HepG2 (cell line): Measurements from ENCODE around the gene IGF2BP3. TPM values are rescaled to one million over a fixed set of nuclear protein-coding genes. Genes with fewer than 3 reads are reported as not detected.

ENCODE experiments used
- polyA plus RNA-seq, 8 experiments: library from polyadenylated mRNA; depleted of rRNA in 3 of 8; stranded (reverse) in 7 of 8; unstranded in 1 of 8; fragments of >200 nt; fragmentation: Illumina TruSeq in 4 of 8; extraction: Trizol in 4 of 8; gene quantifications; 2 replicates each; pipeline versions ENCODE4 v1.2.1 to v1.2.3, GENCODE V29; 2011 to 2016; ENCODE audit warnings: low read depth in 4 of 8, missing spikeins in 1 of 8, mixed read lengths in 1 of 8; ENCODE audit not compliant: insufficient read depth in 1 of 8
- small RNA-seq, 3 experiments: library from RNA; depleted of rRNA; stranded (forward); fragments of <200 nt; gene quantifications; one replicate each; pipeline ENCODE3, GENCODE V24; 2012; ENCODE audit warnings: low read depth in 2 of 3, low replicate concordance in 1 of 3; ENCODE audit not compliant: insufficient read length in 3 of 3, insufficient read depth in 2 of 3
- total RNA-seq, 5 experiments: library from RNA; depleted of rRNA; stranded (reverse); fragments of >200 nt; fragmentation: Illumina TruSeq; extraction: Trizol; gene quantifications; 2 replicates each; pipeline ENCODE4 v1.2.3, GENCODE V29; 2016; ENCODE audit warnings: low read depth in 1 of 5

IGF2BP3 gene
- total and polyA plus RNA-seq, 2 of the 13 experiments (the other 11 are each of a cell fraction or from before 2014, with no cell fraction given): 37.7 to 39.5 TPM

Small RNA genes within 50 kb of the gene (small RNA-seq; reads per million reads assigned to genes)
- gene AC079780.1 (0 reads per million in 3 experiments), gene RF00019 (0 reads per million in 3 experiments), gene RNU7-143P (0 reads per million in 3 experiments), gene SNORD65C (4.8 to 32.8 (median 4.9) reads per million in 3 experiments)

Other genes starting within 250 kb of the IGF2BP3 start
- gene GPNMB, start 223.7 kb downstream of the IGF2BP3 start, total RNA-seq (2016; rRNA removed; fragmentation: Illumina TruSeq; extraction: Trizol): 1.6 TPM in 2 replicates
- gene GPNMB, start 223.7 kb downstream of the IGF2BP3 start, polyA plus RNA-seq (2011; rRNA removed): 0.91 and 1.1 TPM in 2 replicates
- gene MALSU1, start 171.2 kb downstream of the IGF2BP3 start, total RNA-seq (2016; rRNA removed; fragmentation: Illumina TruSeq; extraction: Trizol): 141 and 188 TPM in 2 replicates
- 51.6 and 72.0 TPM in 2 replicates for gene MALSU1, start 171.2 kb downstream of the IGF2BP3 start, polyA plus RNA-seq (2011; rRNA removed)
- 39.1 and 52.7 TPM in 2 replicates for gene TRA2A, start 61.5 kb upstream of the IGF2BP3 start, total RNA-seq (2016; rRNA removed; fragmentation: Illumina TruSeq; extraction: Trizol)
- 38.5 and 41.6 TPM in 2 replicates for gene TRA2A, start 61.5 kb upstream of the IGF2BP3 start, polyA plus RNA-seq (2011; rRNA removed)
- 8.7 and 9.3 TPM in 2 replicates for gene CCDC126, start 126.9 kb upstream of the IGF2BP3 start, total RNA-seq (2016; rRNA removed; fragmentation: Illumina TruSeq; extraction: Trizol)
- gene CCDC126, start 126.9 kb upstream of the IGF2BP3 start, polyA plus RNA-seq (2011; rRNA removed): 3.5 and 3.9 TPM in 2 replicates
- gene FAM221A, start 209.7 kb upstream of the IGF2BP3 start, total RNA-seq (2016; rRNA removed; fragmentation: Illumina TruSeq; extraction: Trizol): not detected in 2 replicates
- gene FAM221A, start 209.7 kb upstream of the IGF2BP3 start, polyA plus RNA-seq (2011; rRNA removed): 0.08 TPM in 1 of 2 replicates, not detected in the other
- not detected in 2 replicates for gene STK31, start 239.7 kb upstream of the IGF2BP3 start, total RNA-seq (2016; rRNA removed; fragmentation: Illumina TruSeq; extraction: Trizol)
- gene STK31, start 239.7 kb upstream of the IGF2BP3 start, polyA plus RNA-seq (2011; rRNA removed): not detected in 2 replicates